Hippocampal formation (tissue), 2 donors: ENCODE data around the gene CDH22.

ENCODE experiments used
- DNase-seq, 2 donors: peaks; one replicate each; lab custom pipeline; 2025; lab: John Stamatoyannopoulos, UW

CDH22 gene

GRCh38 chr20:46172455-46172854 lies 135.8 kb downstream of the CDH22 start:
- DNase-seq, result no peak

GRCh38 chr20:46171909-46172308 lies 136.4 kb downstream of the CDH22 start:
- no peak for DNase-seq

GRCh38 chr20:46171476-46171875 lies 136.8 kb downstream of the CDH22 start:
- no peak for DNase-seq

- no peak for DNase-seq
Measured at GRCh38 chr20:46169245-46170171, 138.8 kb downstream of the CDH22 start.

- no peak for DNase-seq
Measured at GRCh38 chr20:46168438-46168837, 139.9 kb downstream of the CDH22 start.

GRCh38 chr20:46167080-46167479 lies 141.2 kb downstream of the CDH22 start:
- DNase-seq, result no peak

GRCh38 chr20:46164254-46164653 lies 144.0 kb downstream of the CDH22 start:
- no peak for DNase-seq

GRCh38 chr20:46161921-46162320 lies 146.4 kb downstream of the CDH22 start:
- no peak for DNase-seq

GRCh38 chr20:46160661-46161060 lies 147.6 kb downstream of the CDH22 start:
- no peak for DNase-seq

GRCh38 chr20:46159101-46159897 lies 149.0 kb downstream of the CDH22 start:
- DNase-seq, result no peak

- DNase-seq, result no peak
Measured at GRCh38 chr20:46158476-46158987, 149.8 kb downstream of the CDH22 start.

GRCh38 chr20:46157625-46158024 lies 150.7 kb downstream of the CDH22 start:
- no peak for DNase-seq

- DNase-seq, result no peak
Measured at GRCh38 chr20:46157076-46157592, 151.2 kb downstream of the CDH22 start.

- no peak for DNase-seq
Measured at GRCh38 chr20:46156065-46156464, 152.2 kb downstream of the CDH22 start.

GRCh38 chr20:46154796-46155195 lies 153.5 kb downstream of the CDH22 start:
- DNase-seq, result no peak

- no peak for DNase-seq
Measured at GRCh38 chr20:46154305-46154704, 154.0 kb downstream of the CDH22 start.

GRCh38 chr20:46152824-46153586 lies 155.3 kb downstream of the CDH22 start:
- no peak for DNase-seq

- DNase-seq, result no peak
Measured at GRCh38 chr20:46151936-46152335, 156.4 kb downstream of the CDH22 start.

- DNase-seq, result no peak
Measured at GRCh38 chr20:46150943-46151342, 157.4 kb downstream of the CDH22 start.

- no peak for DNase-seq
Measured at GRCh38 chr20:46148313-46149208, 159.7 kb downstream of the CDH22 start.

GRCh38 chr20:46145713-46146112 lies 162.6 kb downstream of the CDH22 start:
- DNase-seq, result no peak
